Osteocyte (in vitro differentiated cells): ENCODE measurements around the gene ROM1. TPM values are rescaled to one million over a fixed set of nuclear protein-coding genes. Genes with fewer than 3 reads are reported as not detected.
A peak's percentile ranks its signal among the peaks of the same experiment; 100 is the strongest.

Source experiments
- DNase-seq: peaks from one replicate; pipeline ENCODE4 v3.0.0; 2021; ENCODE audit warnings: mixed read lengths; ENCODE audit not compliant: unreplicated experiment; ENCODE audit errors: extremely low spot score
- H3K27ac Mint-ChIP-seq: one replicate; pipeline ENCODE4 v1.8.0; 2021; ENCODE audit warnings: mild to moderate bottlenecking, mixed read lengths; ENCODE audit not compliant: unreplicated experiment
- H3K27me3 Mint-ChIP-seq: one replicate; pipeline ENCODE4 v1.8.0; 2021; ENCODE audit warnings: mixed read lengths; ENCODE audit not compliant: unreplicated experiment
- H3K36me3 Mint-ChIP-seq: one replicate; pipeline ENCODE4 v1.8.0; 2021; ENCODE audit warnings: mixed read lengths; ENCODE audit not compliant: unreplicated experiment
- H3K4me1 Mint-ChIP-seq: one replicate; pipeline ENCODE4 v1.8.0; 2021; ENCODE audit warnings: mixed read lengths; ENCODE audit not compliant: unreplicated experiment
- H3K4me3 Mint-ChIP-seq: one replicate; pipeline ENCODE4 v1.8.0; 2021; ENCODE audit warnings: mild to moderate bottlenecking, moderate library complexity, mixed read lengths; ENCODE audit not compliant: unreplicated experiment
- H3K9me3 Mint-ChIP-seq: one replicate; pipeline ENCODE4 v1.8.0; 2021; ENCODE audit warnings: mixed read lengths; ENCODE audit not compliant: unreplicated experiment
- long read RNA-seq: library from polyadenylated mRNA; unstranded; transcript quantifications from one replicate; pipeline ENCODE4 v2.0.0, GENCODE V29; 2021
- total RNA-seq: library from RNA; stranded (reverse); gene quantifications from 2 replicates; pipeline ENCODE4 v1.2.1, GENCODE V29; 2021
- TF ChIP-seq, protein P1 (sequence below): fragments of 200-600 bp; sonication (generic); IDR thresholded peaks from 2 replicates; pipeline ENCODE4 v1.5.0; 2021; ENCODE audit warnings: antibody characterized with exemption, mild to moderate bottlenecking, moderate library complexity

ROM1 gene, protein sequence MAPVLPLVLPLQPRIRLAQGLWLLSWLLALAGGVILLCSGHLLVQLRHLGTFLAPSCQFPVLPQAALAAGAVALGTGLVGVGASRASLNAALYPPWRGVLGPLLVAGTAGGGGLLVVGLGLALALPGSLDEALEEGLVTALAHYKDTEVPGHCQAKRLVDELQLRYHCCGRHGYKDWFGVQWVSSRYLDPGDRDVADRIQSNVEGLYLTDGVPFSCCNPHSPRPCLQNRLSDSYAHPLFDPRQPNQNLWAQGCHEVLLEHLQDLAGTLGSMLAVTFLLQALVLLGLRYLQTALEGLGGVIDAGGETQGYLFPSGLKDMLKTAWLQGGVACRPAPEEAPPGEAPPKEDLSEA
- total RNA-seq = 3.3 and 4.4 TPM in 2 replicates
- long read RNA-seq, partial matches to known transcripts = 0 of 5 reads
- long read RNA-seq, other reads (novel, unspliced or antisense) = 4 of 5 reads

DNA sequence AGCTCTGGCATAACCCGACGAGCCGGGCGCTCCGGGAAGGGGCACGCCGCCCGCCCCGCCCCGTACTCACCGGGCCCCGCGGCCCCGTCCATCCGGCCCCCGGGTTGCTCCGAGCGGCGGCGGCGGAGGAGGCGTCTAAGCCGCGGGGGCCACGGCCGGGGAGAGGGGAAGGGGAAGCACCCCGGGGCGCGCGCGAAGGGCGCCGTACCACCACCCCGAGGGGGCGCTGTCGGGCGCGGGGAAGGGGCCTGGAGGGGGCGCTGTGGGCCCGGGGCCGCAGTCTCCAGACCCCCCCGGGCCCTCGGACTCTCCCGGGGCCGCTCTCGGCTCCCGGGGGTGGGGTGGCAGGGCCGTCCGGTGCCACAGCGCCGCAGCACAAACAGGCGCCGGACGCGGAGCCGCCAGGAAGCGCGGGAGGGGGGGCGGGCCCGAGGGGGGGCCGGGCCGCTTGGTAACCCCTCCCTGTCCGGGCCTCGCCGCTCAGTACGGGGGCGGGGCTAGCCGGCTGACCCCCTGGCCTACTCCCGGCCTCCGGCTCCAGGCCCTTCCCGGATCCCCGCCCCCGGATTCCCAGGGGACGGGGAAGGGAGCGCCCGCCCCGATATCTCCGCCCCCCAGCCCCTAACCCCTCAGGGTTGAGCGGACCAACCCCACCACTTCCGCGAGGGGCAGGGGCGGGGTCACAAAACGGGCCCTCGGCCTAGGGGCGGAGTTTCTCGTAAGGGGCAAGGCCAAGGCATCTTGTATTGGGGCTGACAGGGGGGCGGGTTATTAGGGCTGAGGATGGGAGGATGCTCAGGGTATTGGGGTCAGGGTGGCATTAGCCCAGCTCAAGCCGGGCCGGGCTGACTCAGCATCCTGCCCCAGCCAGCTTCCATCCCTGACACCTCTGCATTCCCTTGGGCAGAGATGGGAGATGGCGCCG lies at the start of gene ROM1, which contains the start of gene EML3:
Gene ROM1 (plus strand): TSS at position 892 of the 925 bp plus-strand sequence. CDS start 25 bp downstream, at position 917.
Gene EML3 (minus strand): TSS at position 410 of the 925 bp plus-strand sequence. CDS start 318 bp downstream, at position 92.
- H3K27me3 Mint-ChIP-seq = no peaks in the 10 kb centered on the region
- H3K4me1 Mint-ChIP-seq = peaks cover 19% of the 10 kb centered on the region
- H3K36me3 Mint-ChIP-seq = peaks cover 5% of the 10 kb centered on the region
- peak within 1 kb of the TSS; percentile 97 for H3K27ac Mint-ChIP-seq
- peak; percentile 94 for DNase-seq
- no peaks in the 10 kb centered on the region for H3K9me3 Mint-ChIP-seq
- TF ChIP-seq, protein P1, sequence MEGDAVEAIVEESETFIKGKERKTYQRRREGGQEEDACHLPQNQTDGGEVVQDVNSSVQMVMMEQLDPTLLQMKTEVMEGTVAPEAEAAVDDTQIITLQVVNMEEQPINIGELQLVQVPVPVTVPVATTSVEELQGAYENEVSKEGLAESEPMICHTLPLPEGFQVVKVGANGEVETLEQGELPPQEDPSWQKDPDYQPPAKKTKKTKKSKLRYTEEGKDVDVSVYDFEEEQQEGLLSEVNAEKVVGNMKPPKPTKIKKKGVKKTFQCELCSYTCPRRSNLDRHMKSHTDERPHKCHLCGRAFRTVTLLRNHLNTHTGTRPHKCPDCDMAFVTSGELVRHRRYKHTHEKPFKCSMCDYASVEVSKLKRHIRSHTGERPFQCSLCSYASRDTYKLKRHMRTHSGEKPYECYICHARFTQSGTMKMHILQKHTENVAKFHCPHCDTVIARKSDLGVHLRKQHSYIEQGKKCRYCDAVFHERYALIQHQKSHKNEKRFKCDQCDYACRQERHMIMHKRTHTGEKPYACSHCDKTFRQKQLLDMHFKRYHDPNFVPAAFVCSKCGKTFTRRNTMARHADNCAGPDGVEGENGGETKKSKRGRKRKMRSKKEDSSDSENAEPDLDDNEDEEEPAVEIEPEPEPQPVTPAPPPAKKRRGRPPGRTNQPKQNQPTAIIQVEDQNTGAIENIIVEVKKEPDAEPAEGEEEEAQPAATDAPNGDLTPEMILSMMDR = no peak
- H3K4me3 Mint-ChIP-seq = peak within 1 kb of the TSS; percentile 93

DNA sequence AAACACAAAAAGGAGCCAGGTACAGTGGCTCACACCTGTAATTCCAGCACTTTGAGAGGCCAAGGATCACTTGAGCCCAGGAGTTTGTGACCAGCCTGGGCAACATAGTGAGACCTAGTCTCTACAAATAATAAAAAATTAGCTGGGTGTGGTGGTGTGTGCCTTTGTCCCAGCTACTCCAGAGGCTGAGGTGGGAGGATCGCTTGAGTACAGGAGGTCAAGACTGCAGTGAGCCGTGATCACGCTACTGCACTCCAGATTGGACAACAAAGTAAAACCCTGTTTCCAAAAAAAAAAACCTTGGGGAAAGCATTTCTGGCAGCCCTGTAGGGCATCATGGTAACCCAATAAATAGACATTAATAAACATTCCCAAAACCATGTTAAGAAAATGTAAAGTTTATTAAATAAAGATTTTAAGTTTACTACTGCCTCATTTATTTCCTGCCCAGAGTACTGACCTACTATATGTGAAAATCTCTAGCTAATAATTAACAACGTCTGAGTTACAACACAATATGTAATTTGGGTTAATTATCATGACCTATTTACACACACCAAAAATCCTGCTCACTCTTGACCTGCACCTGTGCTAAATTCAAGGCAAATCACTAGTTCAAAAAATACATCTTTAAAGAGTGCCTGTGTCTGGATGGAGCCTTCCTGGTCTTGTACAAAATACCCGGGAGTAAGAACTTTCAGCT lies 47.8 kb upstream of the ROM1 start:
- Mint-ChIP-seq H3K4me3 (no peak overlapping the region), H3K27ac (peak overlapping the region; percentile 27)

DNA sequence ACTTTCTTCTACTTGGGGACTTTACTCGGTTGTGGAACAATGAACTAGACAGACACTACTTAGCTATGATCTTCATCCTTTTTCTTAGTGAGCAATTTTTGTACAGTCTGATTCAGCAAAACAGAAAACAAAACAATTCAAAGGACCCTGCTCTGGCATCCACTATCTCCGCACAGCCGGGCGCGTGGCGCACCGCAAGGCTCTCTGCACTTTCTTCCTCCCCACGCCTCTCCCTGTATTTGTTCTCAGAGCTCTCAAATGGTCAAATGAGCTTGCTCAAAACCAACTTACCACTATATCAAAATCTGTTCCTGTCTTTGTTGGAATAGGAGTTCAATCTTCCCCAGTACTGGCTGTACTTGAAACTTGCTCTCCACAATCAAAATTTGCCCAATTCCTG lies 46.8 kb upstream of the ROM1 start:
- H3K4me3 Mint-ChIP-seq = no peak overlapping the region
- TF ChIP-seq, protein P1 = no peak
- H3K4me1 Mint-ChIP-seq = peaks cover 19% of the 10 kb centered on the region
- no peak for DNase-seq
- peaks cover 39% of the 10 kb centered on the region for H3K36me3 Mint-ChIP-seq
- H3K9me3 Mint-ChIP-seq = no peaks in the 10 kb centered on the region
- H3K27me3 Mint-ChIP-seq = no peaks in the 10 kb centered on the region
- H3K27ac Mint-ChIP-seq = peak overlapping the region; percentile 55

More for the DNA sequence above, 47.8 kb upstream of the ROM1 start:
- no peaks in the 10 kb centered on the region for H3K9me3 Mint-ChIP-seq
- DNase-seq = no peak
- H3K27me3 Mint-ChIP-seq = no peaks in the 10 kb centered on the region
- H3K4me1 Mint-ChIP-seq = peaks cover 23% of the 10 kb centered on the region
- TF ChIP-seq, protein P1 = no peak
- peaks cover 33% of the 10 kb centered on the region for H3K36me3 Mint-ChIP-seq

DNA sequence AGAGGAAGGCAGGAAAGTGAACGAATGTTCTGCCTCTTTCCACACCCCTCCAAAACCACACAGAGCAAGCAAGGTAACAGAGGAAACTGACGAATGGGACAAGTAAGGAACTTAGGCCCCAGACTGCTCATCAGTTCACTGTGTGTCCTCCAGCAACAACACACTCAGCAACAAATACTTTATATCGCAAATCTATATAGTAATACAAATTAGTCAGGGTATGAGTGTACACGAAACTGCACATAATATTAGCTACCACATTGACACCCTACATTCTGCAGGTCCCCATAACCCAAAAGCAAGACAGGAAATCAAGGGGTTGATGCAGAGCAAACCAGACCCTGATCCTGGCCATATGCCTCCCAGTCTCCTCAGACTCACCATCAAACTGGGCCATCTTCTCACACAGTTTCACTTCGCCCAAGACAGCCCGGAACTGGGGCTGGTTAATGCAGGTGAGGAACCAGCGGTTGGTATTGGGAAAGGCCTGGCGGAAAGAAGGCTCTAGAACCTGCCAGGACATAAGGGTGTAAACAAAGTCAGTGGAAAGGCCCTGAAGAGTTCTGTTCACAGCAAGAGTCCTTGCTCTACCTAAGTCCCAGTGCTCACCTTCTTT lies 45.9 kb upstream of the ROM1 start:
- Mint-ChIP-seq H3K36me3 (peaks cover 45% of the 10 kb centered on the region), H3K4me3 (no peak overlapping the region), H3K27me3 (no peaks in the 10 kb centered on the region), H3K4me1 (peaks cover 19% of the 10 kb centered on the region), H3K27ac (peak overlapping the region; percentile 31), H3K9me3 (no peaks in the 10 kb centered on the region)
- TF ChIP-seq, protein P1 = no peak
- no peak for DNase-seq
